HepG2 (cell line): Measurements from ENCODE around the gene PYGB. TPM values are rescaled to one million over a fixed set of nuclear protein-coding genes. Genes with fewer than 3 reads are reported as not detected.
A peak's percentile ranks its signal among the peaks of the same experiment; 100 is the strongest.

Experiments used
- ARID4A ChIP-seq: sonication (generic); formaldehyde crosslinking; IDR thresholded peaks from 2 replicates; pipeline ENCODE4 v1.5.0; 2020; ENCODE audit warnings: mild to moderate bottlenecking, missing genetic modification reagents, borderline replicate concordance
- ERF ChIP-seq: IDR thresholded peaks from 2 replicates; pipeline ENCODE4 v1.6.1; 2018; ENCODE audit warnings: missing biosample characterization, missing genetic modification reagents
- FLYWCH1 ChIP-seq: sonication (generic); formaldehyde crosslinking; IDR thresholded peaks from 2 replicates; pipeline ENCODE4 v1.8.1; 2023; ENCODE audit warnings: mild to moderate bottlenecking, missing genetic modification reagents
- FOSL1 ChIP-seq: sonication (generic); formaldehyde crosslinking; IDR thresholded peaks from 2 replicates; pipeline ENCODE4 v1.9.0; 2021; ENCODE audit warnings: missing genetic modification reagents, borderline replicate concordance
- HOMEZ ChIP-seq: IDR thresholded peaks from 2 replicates; pipeline ENCODE4 v1.6.1; 2016; ENCODE audit warnings: low read depth
- MAZ ChIP-seq, 2 experiments: sonication (generic) in 1 of 2; formaldehyde crosslinking in 1 of 2; IDR thresholded peaks; 2 replicates each; pipeline versions ENCODE4 v1.5.0 to v1.6.1; 2012 to 2020; ENCODE audit warnings: low read depth in 2 of 2, mild to moderate bottlenecking in 2 of 2, borderline replicate concordance in 1 of 2, improper control_type of control experiment in 1 of 2, low read length in 1 of 2, missing genetic modification reagents in 1 of 2, moderate library complexity in 1 of 2
- MNT ChIP-seq: fragments of 450-650 bp; IDR thresholded peaks from 2 replicates; pipeline ENCODE4 v1.6.1; 2016
- MXD4 ChIP-seq: IDR thresholded peaks from 2 replicates; pipeline ENCODE4 v1.6.1; 2016; ENCODE audit warnings: mild to moderate bottlenecking, missing biosample characterization, missing genetic modification reagents
- RAD51 ChIP-seq: fragments of 450-650 bp; IDR thresholded peaks from 2 replicates; pipeline ENCODE4 v1.6.1; 2016; ENCODE audit warnings: borderline replicate concordance
- SIN3B ChIP-seq: fragments of 150-350 bp; IDR thresholded peaks from 2 replicates; pipeline ENCODE4 v1.6.1; 2014; ENCODE audit warnings: low read length
- TFE3 ChIP-seq: IDR thresholded peaks from 2 replicates; pipeline ENCODE4 v1.6.1; 2016
- TOE1 ChIP-seq: sonication (generic); formaldehyde crosslinking; IDR thresholded peaks from 2 replicates; pipeline ENCODE4 v1.4.0; 2020; ENCODE audit warnings: mild to moderate bottlenecking, missing genetic modification reagents
- XRCC5 ChIP-seq: fragments of 200-400 bp; formaldehyde crosslinking; optimal IDR thresholded peaks from 2 replicates; pipeline ENCODE3; 2017; ENCODE audit warnings: mild to moderate bottlenecking, low read length
- ZNF24 ChIP-seq: fragments of 450-650 bp; IDR thresholded peaks from 2 replicates; pipeline ENCODE4 v1.6.1; 2017; ENCODE audit warnings: antibody characterized with exemption, mild to moderate bottlenecking
- ZNF343 ChIP-seq: sonication (generic); formaldehyde crosslinking; IDR thresholded peaks from 2 replicates; pipeline ENCODE4 v1.4.0; 2020; ENCODE audit warnings: mild to moderate bottlenecking, missing genetic modification reagents
- ZNF513 ChIP-seq: sonication (generic); formaldehyde crosslinking; conservative IDR thresholded peaks from 2 replicates; pipeline ENCODE4 v1.5.0; 2020; ENCODE audit warnings: missing genetic modification reagents
- ZUFSP ChIP-seq: sonication (generic); formaldehyde crosslinking; IDR thresholded peaks from 2 replicates; pipeline ENCODE4 v1.9.0; 2021; ENCODE audit warnings: missing genetic modification reagents, mild to moderate bottlenecking, borderline replicate concordance
- polyA plus RNA-seq, 8 experiments: library from polyadenylated mRNA; depleted of rRNA in 3 of 8; stranded (reverse) in 7 of 8; unstranded in 1 of 8; fragments of >200 nt; fragmentation: Illumina TruSeq in 4 of 8; extraction: Trizol in 4 of 8; gene quantifications; 2 replicates each; pipeline versions ENCODE4 v1.2.1 to v1.2.3, GENCODE V29; 2011 to 2016; ENCODE audit warnings: low read depth in 4 of 8, missing spikeins in 1 of 8, mixed read lengths in 1 of 8; ENCODE audit not compliant: insufficient read depth in 1 of 8
- total RNA-seq, 5 experiments: library from RNA; depleted of rRNA; stranded (reverse); fragments of >200 nt; fragmentation: Illumina TruSeq; extraction: Trizol; gene quantifications; 2 replicates each; pipeline ENCODE4 v1.2.3, GENCODE V29; 2016; ENCODE audit warnings: low read depth in 1 of 5

Gene PYGB
- total and polyA plus RNA-seq, 2 of the 13 experiments (the other 11 are each of a cell fraction or from before 2014, with no cell fraction given), result 24.2 to 86.3 TPM

GRCh38 chr20:25247000-25247517 is 826 bp upstream of the PYGB start (continued):
- peak; percentile 88 for TF ChIP-seq ARID4A (CRISPR knock-in tag)
- TF ChIP-seq ERF (CRISPR knock-in tag), result no peak
- TF ChIP-seq FOSL1 (CRISPR knock-in tag), result no peak; the same call in 1 of the 2 replicates
- TF ChIP-seq ZNF343 (CRISPR knock-in tag), result no peak; the same call in 1 of the 2 replicates
- TF ChIP-seq ZNF513 (CRISPR knock-in tag), result 0 out of 2 replicates have a peak, but pooled peaks have one; percentile 48
- no peak for TF ChIP-seq TOE1 (CRISPR knock-in tag)
- TF ChIP-seq MAZ (IDR thresholded peaks at IDR 0.05; ENCODE audit: borderline replicate concordance, low read depth, low read length), result no peak
- no peak for TF ChIP-seq MAZ (CRISPR knock-in tag; IDR thresholded peaks at IDR 0.05; ENCODE audit: low read depth)
- no peak for TF ChIP-seq SIN3B
- no peak for TF ChIP-seq FLYWCH1
- TF ChIP-seq TFE3 (CRISPR knock-in tag), result no peak
- no peak for TF ChIP-seq MNT
- TF ChIP-seq XRCC5, result peak; percentile 94
- TF ChIP-seq RAD51, result no peak
- TF ChIP-seq ZUFSP (CRISPR knock-in tag), result no peak
- no peak for TF ChIP-seq ZNF24
- peak; percentile 61; the same call in 1 of the 2 replicates for TF ChIP-seq MXD4
- peak; percentile 21; the same call in 1 of the 2 replicates for TF ChIP-seq HOMEZ
